ENCODE data around the gene MBTPS2. TPM values are rescaled to one million over a fixed set of nuclear protein-coding genes. Genes with fewer than 3 reads are reported as not detected.

MBTPS2 gene
- total and polyA plus RNA-seq, 10 donors, result 1.0 to 13.3 (median 10.3) TPM

- intact Hi-C loops (cut with DNase I; ENCODE audit: low total_unique reads), result no loop called here
- H3K4me1 ChIP-seq, result no peaks in the 10 kb centered on the region
- H3K36me3 ChIP-seq, result peaks cover 0 to 51% (median 7%) of the 10 kb centered on the region in 6 donors
Measured at GRCh38 chrX:21853578-21853977, 14.2 kb downstream of the MBTPS2 start.

GRCh38 chrX:21855937-21856415 is 16.6 kb downstream of the MBTPS2 start, which contains the start of gene YY2:
Gene YY2 (plus strand): TSS chrX:21855987. CDS start chrX:21856485, 498 bp downstream.
- Histone ChIP-seq H3K4me3 (no peak within 1 kb of the TSS), H3K36me3 (peaks cover 0 to 51% (median 7%) of the 10 kb centered on the region in 6 donors), H3K4me1 (no peaks in the 10 kb centered on the region), H3K27ac (no peak within 1 kb of the TSS), H3K27me3 (replicated peaks in 1 of 7) (no peaks in the 10 kb centered on the region), H3K9me3 (peaks cover 0 to 11% (median 0%) of the 10 kb centered on the region in 8 donors)
- 89 to 98% (median 96%) methylated on average over 23 to 29 of the region's 29 CpGs for WGBS, 5 donors
- intact Hi-C loops (cut with DNase I; ENCODE audit: low total_unique reads), result no loop called here
- DNase-seq, result no peak
- TF ChIP-seq POLR2A (IDR thresholded peaks at IDR 0.05), result no peak
- no peak for TF ChIP-seq POLR2AphosphoS5 (IDR thresholded peaks at IDR 0.05)
- TF ChIP-seq CTCF (IDR thresholded peaks at IDR 0.05 in 8 of 11, conservative IDR thresholded peaks at IDR 0.05 in 3 of 11), result no peak

More at GRCh38 chrX:21853578-21853977, 14.2 kb downstream of the MBTPS2 start:
- DNase-seq, result no peak
- H3K27ac ChIP-seq, result no peak overlapping the region
- H3K27me3 ChIP-seq (replicated peaks in 1 of 7), result no peaks in the 10 kb centered on the region
- no peak for TF ChIP-seq POLR2AphosphoS5 (IDR thresholded peaks at IDR 0.05)
- TF ChIP-seq CTCF (IDR thresholded peaks at IDR 0.05 in 8 of 11, conservative IDR thresholded peaks at IDR 0.05 in 3 of 11), result no peak
- no peak for TF ChIP-seq POLR2A (IDR thresholded peaks at IDR 0.05)
- H3K9me3 ChIP-seq, result peaks cover 0 to 11% (median 0%) of the 10 kb centered on the region in 8 donors
- H3K4me3 ChIP-seq, result no peak overlapping the region

- DNase-seq, result peak; percentile 56
- no peak overlapping the region for H3K4me3 ChIP-seq
- H3K27me3 ChIP-seq (replicated peaks in 1 of 7), result no peaks in the 10 kb centered on the region
- no peaks in the 10 kb centered on the region for H3K4me1 ChIP-seq
- peaks cover 0 to 11% (median 0%) of the 10 kb centered on the region in 8 donors for H3K9me3 ChIP-seq
- peaks cover 0 to 46% (median 7%) of the 10 kb centered on the region in 6 donors for H3K36me3 ChIP-seq
- TF ChIP-seq POLR2A (IDR thresholded peaks at IDR 0.05) (no peak), POLR2AphosphoS5 (IDR thresholded peaks at IDR 0.05) (no peak), CTCF (IDR thresholded peaks at IDR 0.05 in 8 of 11, conservative IDR thresholded peaks at IDR 0.05 in 3 of 11) (no peak)
- H3K27ac ChIP-seq, result no peak overlapping the region
- intact Hi-C loops (cut with DNase I; ENCODE audit: low total_unique reads), result no loop called here
- WGBS, 5 donors, result 85 to 95% (median 93%) methylated on average over 7 to 21 of the region's 21 CpGs
Measured at GRCh38 chrX:21856504-21856903, 17.1 kb downstream of the MBTPS2 start.

GRCh38 chrX:21863241-21863640 is 23.8 kb downstream of the MBTPS2 start:
- no peaks in the 10 kb centered on the region for H3K4me1 ChIP-seq
- 88 to 100% (median 94%) methylated on average over 1 of the region's 1 CpG for WGBS, 5 donors
- intact Hi-C loops (cut with DNase I; ENCODE audit: low total_unique reads), result no loop called here
- no peaks in the 10 kb centered on the region for H3K9me3 ChIP-seq
- no peak overlapping the region for H3K27ac ChIP-seq
- no peak for DNase-seq
- H3K27me3 ChIP-seq (replicated peaks in 1 of 7), result no peaks in the 10 kb centered on the region
- H3K4me3 ChIP-seq, result no peak overlapping the region
- TF ChIP-seq CTCF (IDR thresholded peaks at IDR 0.05 in 8 of 11, conservative IDR thresholded peaks at IDR 0.05 in 3 of 11) (no peak), POLR2A (IDR thresholded peaks at IDR 0.05) (no peak), POLR2AphosphoS5 (IDR thresholded peaks at IDR 0.05) (no peak)
- no peaks in the 10 kb centered on the region for H3K36me3 ChIP-seq
